ENCODE data around the gene SERPINA1. TPM values are rescaled to one million over a fixed set of nuclear protein-coding genes. Genes with fewer than 3 reads are reported as not detected.

The SERPINA1 gene
- total and polyA plus RNA-seq, 4 donors: 10,220 to 47,972 (median 25,583) TPM

DNA sequence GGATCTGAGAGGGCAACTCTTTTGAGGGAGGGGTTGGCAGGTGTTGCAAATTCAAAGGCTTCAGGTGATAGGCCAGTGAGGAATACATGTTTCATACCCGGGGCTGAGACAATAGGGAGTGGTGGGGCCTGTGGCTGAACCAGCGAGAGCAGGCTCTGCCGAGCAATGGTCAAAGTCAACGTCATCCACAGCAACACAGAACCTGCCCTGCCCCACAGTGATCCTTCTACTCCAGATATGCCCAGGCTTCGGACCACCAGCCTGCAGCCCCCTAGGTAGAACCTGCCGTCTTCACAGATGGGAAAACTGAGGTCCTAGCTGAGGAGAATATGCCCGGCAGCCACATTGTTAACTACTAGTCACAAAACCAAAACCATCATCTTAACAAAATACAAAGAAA is 4.1 kb downstream of the SERPINA1 start:
- DNase-seq (ENCODE audit: low spot score): peak; percentile 35
- TF ChIP-seq, protein P1, sequence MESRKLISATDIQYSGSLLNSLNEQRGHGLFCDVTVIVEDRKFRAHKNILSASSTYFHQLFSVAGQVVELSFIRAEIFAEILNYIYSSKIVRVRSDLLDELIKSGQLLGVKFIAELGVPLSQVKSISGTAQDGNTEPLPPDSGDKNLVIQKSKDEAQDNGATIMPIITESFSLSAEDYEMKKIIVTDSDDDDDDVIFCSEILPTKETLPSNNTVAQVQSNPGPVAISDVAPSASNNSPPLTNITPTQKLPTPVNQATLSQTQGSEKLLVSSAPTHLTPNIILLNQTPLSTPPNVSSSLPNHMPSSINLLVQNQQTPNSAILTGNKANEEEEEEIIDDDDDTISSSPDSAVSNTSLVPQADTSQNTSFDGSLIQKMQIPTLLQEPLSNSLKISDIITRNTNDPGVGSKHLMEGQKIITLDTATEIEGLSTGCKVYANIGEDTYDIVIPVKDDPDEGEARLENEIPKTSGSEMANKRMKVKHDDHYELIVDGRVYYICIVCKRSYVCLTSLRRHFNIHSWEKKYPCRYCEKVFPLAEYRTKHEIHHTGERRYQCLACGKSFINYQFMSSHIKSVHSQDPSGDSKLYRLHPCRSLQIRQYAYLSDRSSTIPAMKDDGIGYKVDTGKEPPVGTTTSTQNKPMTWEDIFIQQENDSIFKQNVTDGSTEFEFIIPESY (IDR thresholded peaks at IDR 0.05): no peak
- TF ChIP-seq NR2F2 (IDR thresholded peaks at IDR 0.05) (no peak), RAD21 (IDR thresholded peaks at IDR 0.05) (no peak), SP1 (IDR thresholded peaks at IDR 0.05) (peak; percentile 4), YY1 (IDR thresholded peaks at IDR 0.05) (no peak), RXRA (IDR thresholded peaks at IDR 0.05) (no peak)
- no peak overlapping the region for H3K9ac ChIP-seq (ENCODE audit: low read depth in 1 of 2, low read length in 2 of 2)
- H3K27me3 ChIP-seq (ENCODE audit: control insufficient read depth in 4 of 4, insufficient read depth in 4 of 4, low read length in 3 of 4): no peaks in the 10 kb centered on the region
- H3K27ac ChIP-seq (ENCODE audit: low read depth in 1 of 2, low read length in 2 of 2): peak overlapping the region; percentile 47 to 91
- no peaks in the 10 kb centered on the region for H3K9me3 ChIP-seq (ENCODE audit: control insufficient read depth in 4 of 4, low read length in 3 of 4)
- 39% methylated on average over 7 of the region's 7 CpGs for WGBS
- H3K4me1 ChIP-seq (ENCODE audit: control insufficient read depth in 4 of 4, insufficient read depth in 4 of 4, low read length in 3 of 4): peaks cover 0 to 46% (median 9%) of the 10 kb centered on the region in 4 donors
- H3K4me3 ChIP-seq (ENCODE audit: low read depth in 1 of 3, low read length in 3 of 3): peak overlapping the region in 2 of 3 donors; percentile 33 to 60
- peaks cover 7 to 50% (median 23%) of the 10 kb centered on the region in 4 donors for H3K36me3 ChIP-seq (ENCODE audit: control insufficient read depth in 4 of 4, insufficient read depth in 3 of 4, low read depth in 1 of 4, low read length in 3 of 4)

DNA sequence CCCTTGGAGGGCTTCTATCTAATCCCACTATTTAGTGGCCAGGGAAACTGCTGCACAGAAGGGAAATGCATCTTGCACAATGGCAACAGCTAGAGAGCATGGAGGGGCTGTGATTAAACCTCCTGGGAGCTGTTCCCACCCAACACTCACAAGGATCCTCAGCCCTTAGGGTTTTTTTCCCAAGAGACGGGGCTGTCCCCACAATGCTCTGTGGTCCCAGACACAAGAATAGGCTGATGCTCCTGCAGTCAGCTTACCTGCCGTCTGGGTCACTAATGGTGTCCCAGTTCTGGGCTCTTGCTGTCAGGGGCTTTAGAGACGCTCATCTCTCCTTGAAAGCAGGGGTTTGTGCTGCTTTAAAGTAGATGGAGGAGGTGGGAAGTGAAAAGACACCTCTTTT is 4.6 kb downstream of the SERPINA1 start:
- WGBS: 56% methylated on average over 3 of the region's 3 CpGs
- Histone ChIP-seq H3K9ac (ENCODE audit: low read depth in 1 of 2, low read length in 2 of 2) (peak overlapping the region in 1 of 2 donors; percentile 60), H3K9me3 (ENCODE audit: control insufficient read depth in 4 of 4, low read length in 3 of 4) (no peaks in the 10 kb centered on the region), H3K4me3 (ENCODE audit: low read depth in 1 of 3, low read length in 3 of 3) (peak overlapping the region; percentile 9 to 60 (median 33)), H3K27ac (ENCODE audit: low read depth in 1 of 2, low read length in 2 of 2) (peak overlapping the region; percentile 47 to 91), H3K4me1 (ENCODE audit: control insufficient read depth in 4 of 4, insufficient read depth in 4 of 4, low read length in 3 of 4) (peaks cover 0 to 40% (median 4%) of the 10 kb centered on the region in 4 donors), H3K36me3 (ENCODE audit: control insufficient read depth in 4 of 4, insufficient read depth in 3 of 4, low read depth in 1 of 4, low read length in 3 of 4) (peaks cover 7 to 53% (median 26%) of the 10 kb centered on the region in 4 donors), H3K27me3 (ENCODE audit: control insufficient read depth in 4 of 4, insufficient read depth in 4 of 4, low read length in 3 of 4) (no peaks in the 10 kb centered on the region)
- TF ChIP-seq, protein P2, sequence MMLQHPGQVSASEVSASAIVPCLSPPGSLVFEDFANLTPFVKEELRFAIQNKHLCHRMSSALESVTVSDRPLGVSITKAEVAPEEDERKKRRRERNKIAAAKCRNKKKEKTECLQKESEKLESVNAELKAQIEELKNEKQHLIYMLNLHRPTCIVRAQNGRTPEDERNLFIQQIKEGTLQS (IDR thresholded peaks at IDR 0.05): no peak
- TF ChIP-seq TAF1 (conservative IDR thresholded peaks at IDR 0.05): no peak
- TF ChIP-seq EGR1 (IDR thresholded peaks at IDR 0.05; ENCODE audit: low read depth in 2 of 2): peak in 1 of 2 donors; percentile 12
- DNase-seq (ENCODE audit: low spot score): no peak

DNA sequence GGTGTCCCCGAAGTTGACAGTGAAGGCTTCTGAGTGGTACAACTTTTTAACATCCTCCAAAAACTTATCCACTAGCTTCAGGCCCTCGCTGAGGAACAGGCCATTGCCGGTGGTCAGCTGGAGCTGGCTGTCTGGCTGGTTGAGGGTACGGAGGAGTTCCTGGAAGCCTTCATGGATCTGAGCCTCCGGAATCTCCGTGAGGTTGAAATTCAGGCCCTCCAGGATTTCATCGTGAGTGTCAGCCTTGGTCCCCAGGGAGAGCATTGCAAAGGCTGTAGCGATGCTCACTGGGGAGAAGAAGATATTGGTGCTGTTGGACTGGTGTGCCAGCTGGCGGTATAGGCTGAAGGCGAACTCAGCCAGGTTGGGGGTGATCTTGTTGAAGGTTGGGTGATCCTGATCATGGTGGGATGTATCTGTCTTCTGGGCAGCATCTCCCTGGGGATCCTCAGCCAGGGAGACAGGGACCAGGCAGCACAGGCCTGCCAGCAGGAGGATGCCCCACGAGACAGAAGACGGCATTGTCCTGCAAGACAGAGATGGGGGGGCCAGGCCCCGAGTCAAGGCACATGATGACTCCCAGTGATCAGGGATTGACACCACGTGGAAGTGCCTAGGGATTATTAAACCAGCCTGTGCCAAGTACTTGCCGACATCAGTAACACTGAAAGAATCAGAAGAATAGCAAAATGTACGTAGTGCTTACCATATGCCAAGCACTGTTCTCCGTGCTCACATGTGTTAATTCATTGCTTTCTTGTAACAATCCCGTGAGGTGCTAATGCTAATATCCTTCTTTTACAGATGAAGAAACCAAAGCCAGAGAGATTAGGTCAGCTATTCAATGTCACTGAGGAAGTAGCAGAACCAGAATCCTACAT is 5.4 kb downstream of the SERPINA1 start:
- peak; percentile 36 for DNase-seq (ENCODE audit: low spot score)
- peak overlapping the region in 1 of 2 donors; percentile 71 for H3K9ac ChIP-seq (ENCODE audit: low read depth in 1 of 2, low read length in 2 of 2)
- H3K4me3 ChIP-seq (ENCODE audit: low read depth in 1 of 3, low read length in 3 of 3): peak overlapping the region in 2 of 3 donors; percentile 33 to 60
- no peaks in the 10 kb centered on the region for H3K27me3 ChIP-seq (ENCODE audit: control insufficient read depth in 4 of 4, insufficient read depth in 4 of 4, low read length in 3 of 4)
- peak overlapping the region; percentile 47 to 91 for H3K27ac ChIP-seq (ENCODE audit: low read depth in 1 of 2, low read length in 2 of 2)
- H3K4me1 ChIP-seq (ENCODE audit: control insufficient read depth in 4 of 4, insufficient read depth in 4 of 4, low read length in 3 of 4): peaks cover 0 to 40% (median 3%) of the 10 kb centered on the region in 4 donors
- peaks cover 7 to 53% (median 29%) of the 10 kb centered on the region in 4 donors for H3K36me3 ChIP-seq (ENCODE audit: control insufficient read depth in 4 of 4, insufficient read depth in 3 of 4, low read depth in 1 of 4, low read length in 3 of 4)
- no peaks in the 10 kb centered on the region for H3K9me3 ChIP-seq (ENCODE audit: control insufficient read depth in 4 of 4, low read length in 3 of 4)
- 43% methylated on average over 18 of the region's 18 CpGs for WGBS
- TF ChIP-seq, protein P3, sequence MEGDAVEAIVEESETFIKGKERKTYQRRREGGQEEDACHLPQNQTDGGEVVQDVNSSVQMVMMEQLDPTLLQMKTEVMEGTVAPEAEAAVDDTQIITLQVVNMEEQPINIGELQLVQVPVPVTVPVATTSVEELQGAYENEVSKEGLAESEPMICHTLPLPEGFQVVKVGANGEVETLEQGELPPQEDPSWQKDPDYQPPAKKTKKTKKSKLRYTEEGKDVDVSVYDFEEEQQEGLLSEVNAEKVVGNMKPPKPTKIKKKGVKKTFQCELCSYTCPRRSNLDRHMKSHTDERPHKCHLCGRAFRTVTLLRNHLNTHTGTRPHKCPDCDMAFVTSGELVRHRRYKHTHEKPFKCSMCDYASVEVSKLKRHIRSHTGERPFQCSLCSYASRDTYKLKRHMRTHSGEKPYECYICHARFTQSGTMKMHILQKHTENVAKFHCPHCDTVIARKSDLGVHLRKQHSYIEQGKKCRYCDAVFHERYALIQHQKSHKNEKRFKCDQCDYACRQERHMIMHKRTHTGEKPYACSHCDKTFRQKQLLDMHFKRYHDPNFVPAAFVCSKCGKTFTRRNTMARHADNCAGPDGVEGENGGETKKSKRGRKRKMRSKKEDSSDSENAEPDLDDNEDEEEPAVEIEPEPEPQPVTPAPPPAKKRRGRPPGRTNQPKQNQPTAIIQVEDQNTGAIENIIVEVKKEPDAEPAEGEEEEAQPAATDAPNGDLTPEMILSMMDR (IDR thresholded peaks at IDR 0.05; ENCODE audit: low read depth, low read length, missing input control): no peak
- TF ChIP-seq FOXA2 (IDR thresholded peaks at IDR 0.05): no peak
- TF ChIP-seq HNF4G (IDR thresholded peaks at IDR 0.05): no peak
- TF ChIP-seq, protein P2 (IDR thresholded peaks at IDR 0.05): peak; percentile 57
- no peak for TF ChIP-seq FOXA1 (IDR thresholded peaks at IDR 0.05)
- TF ChIP-seq YY1 (IDR thresholded peaks at IDR 0.05): no peak
- peak; percentile 24 for TF ChIP-seq SP1 (IDR thresholded peaks at IDR 0.05)
- TF ChIP-seq RAD21 (IDR thresholded peaks at IDR 0.05): peak in 1 of 2 donors; percentile 26
- TF ChIP-seq, protein P4, sequence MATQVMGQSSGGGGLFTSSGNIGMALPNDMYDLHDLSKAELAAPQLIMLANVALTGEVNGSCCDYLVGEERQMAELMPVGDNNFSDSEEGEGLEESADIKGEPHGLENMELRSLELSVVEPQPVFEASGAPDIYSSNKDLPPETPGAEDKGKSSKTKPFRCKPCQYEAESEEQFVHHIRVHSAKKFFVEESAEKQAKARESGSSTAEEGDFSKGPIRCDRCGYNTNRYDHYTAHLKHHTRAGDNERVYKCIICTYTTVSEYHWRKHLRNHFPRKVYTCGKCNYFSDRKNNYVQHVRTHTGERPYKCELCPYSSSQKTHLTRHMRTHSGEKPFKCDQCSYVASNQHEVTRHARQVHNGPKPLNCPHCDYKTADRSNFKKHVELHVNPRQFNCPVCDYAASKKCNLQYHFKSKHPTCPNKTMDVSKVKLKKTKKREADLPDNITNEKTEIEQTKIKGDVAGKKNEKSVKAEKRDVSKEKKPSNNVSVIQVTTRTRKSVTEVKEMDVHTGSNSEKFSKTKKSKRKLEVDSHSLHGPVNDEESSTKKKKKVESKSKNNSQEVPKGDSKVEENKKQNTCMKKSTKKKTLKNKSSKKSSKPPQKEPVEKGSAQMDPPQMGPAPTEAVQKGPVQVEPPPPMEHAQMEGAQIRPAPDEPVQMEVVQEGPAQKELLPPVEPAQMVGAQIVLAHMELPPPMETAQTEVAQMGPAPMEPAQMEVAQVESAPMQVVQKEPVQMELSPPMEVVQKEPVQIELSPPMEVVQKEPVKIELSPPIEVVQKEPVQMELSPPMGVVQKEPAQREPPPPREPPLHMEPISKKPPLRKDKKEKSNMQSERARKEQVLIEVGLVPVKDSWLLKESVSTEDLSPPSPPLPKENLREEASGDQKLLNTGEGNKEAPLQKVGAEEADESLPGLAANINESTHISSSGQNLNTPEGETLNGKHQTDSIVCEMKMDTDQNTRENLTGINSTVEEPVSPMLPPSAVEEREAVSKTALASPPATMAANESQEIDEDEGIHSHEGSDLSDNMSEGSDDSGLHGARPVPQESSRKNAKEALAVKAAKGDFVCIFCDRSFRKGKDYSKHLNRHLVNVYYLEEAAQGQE (IDR thresholded peaks at IDR 0.05): peak; percentile 53
- TF ChIP-seq, protein P5, sequence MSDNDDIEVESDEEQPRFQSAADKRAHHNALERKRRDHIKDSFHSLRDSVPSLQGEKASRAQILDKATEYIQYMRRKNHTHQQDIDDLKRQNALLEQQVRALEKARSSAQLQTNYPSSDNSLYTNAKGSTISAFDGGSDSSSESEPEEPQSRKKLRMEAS (IDR thresholded peaks at IDR 0.05): peak; percentile 14
- peak in 1 of 2 donors; percentile 72 for TF ChIP-seq JUND (IDR thresholded peaks at IDR 0.05)
